ENCODE results near the gene HSF2BP.
"Not testable (repeated sequence)": the region's sequence is repeated elsewhere in the genome, so short reads cannot be mapped to it uniquely, and the experiment has no call there.

The HSF2BP gene

DNA sequence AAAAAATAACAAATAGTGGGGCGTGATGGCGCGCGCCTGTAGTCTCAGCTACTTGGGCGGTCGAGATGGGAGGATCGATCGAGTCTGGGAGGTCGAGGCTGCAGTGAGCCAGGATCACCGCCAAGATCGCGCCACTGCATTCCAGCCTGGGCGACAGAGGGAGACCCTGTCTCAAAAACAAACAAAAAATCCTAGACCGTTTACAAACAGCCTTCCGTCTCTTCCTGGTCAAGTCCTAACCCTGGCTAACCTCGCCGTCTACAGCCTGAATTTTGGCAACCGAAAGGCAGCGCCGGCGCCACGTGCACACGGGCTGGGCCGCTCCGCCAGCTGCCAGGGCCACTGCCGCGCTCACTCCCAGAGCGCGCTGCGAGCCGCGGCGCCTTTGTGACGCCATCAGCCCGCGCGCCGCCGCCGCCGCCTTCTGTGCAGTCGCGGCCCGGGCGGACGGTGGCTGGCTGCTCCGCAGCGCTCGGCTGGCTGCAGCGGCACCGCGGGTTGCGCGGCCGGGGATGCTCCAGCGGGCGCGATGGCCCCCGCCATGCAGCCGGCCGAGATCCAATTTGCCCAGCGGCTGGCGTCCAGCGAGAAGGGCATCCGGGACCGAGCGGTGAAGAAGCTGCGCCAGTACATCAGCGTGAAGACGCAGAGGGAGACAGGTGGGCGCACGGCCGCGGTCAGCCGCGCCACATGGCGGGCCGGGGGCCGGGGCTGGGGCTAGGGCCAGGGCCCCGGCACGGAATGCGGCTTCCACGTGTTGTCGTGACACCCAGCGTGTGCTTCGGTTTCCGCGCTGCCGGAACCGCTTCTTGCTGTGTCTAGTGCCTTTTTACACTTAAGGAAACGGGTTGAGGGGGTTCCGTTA is at the start of gene HSF2BP, which contains the start of gene RRP1B:
Gene HSF2BP, minus strand, starts transcription at position 353 of the 865 bp plus-strand sequence. CDS start 1,392 bp downstream, outside the sequence.
Gene RRP1B, plus strand, starts transcription at position 425 of the 865 bp plus-strand sequence. Its CDS starts 105 bp downstream, at position 530.
- peak; percentile 93 for DNase-seq

DNA sequence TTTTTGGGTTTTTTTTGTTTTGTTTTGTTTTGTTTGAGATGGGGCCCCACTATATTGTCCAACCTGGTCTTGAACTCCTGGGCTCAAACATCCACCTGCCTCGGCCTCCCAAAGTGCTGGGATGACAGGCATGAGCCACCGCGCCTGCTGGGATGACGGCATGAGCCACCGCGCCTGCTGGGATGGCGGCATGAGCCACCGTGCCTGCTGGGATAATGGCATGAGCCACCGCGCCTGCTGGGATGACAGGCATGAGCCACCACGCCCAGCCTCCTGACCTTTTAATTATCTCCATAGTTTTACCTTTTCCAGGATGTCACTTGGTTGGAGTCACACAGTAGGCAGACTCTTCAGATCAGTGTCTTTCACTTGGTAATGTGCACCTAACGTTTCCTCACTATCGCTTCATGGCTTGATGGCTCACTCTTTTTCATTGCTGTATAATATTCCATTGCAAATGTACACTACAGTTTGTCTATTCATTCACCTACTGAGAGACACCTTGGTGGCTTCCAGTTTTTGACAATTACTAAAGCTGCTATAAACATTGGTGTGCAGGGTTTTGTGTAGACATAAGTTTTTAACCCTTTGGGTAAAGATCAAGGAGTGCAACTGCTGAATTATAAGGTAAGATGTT is 49.6 kb upstream of the HSF2BP start:
- no peak for DNase-seq

DNA sequence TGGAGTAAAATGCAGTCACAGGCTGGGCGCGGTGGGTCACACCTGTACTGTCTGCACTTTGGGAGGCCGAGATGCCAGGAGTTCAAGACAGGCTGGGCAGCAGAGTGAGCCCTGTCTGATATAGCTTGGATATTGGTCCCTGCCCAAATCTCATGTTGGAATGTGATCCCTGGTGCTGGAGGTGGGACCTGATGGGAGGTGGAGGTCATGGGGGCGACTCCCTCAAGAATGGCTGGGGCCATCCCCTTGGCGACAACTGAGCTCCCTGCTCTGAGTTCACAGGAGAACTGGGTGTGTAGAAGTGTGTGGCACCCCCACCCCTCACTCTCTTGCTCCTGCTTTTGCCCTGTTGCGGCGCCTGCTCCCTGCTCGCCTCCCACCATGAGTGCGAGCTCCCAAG is 48.2 kb upstream of the HSF2BP start:
- DNase-seq, result no peak

DNA sequence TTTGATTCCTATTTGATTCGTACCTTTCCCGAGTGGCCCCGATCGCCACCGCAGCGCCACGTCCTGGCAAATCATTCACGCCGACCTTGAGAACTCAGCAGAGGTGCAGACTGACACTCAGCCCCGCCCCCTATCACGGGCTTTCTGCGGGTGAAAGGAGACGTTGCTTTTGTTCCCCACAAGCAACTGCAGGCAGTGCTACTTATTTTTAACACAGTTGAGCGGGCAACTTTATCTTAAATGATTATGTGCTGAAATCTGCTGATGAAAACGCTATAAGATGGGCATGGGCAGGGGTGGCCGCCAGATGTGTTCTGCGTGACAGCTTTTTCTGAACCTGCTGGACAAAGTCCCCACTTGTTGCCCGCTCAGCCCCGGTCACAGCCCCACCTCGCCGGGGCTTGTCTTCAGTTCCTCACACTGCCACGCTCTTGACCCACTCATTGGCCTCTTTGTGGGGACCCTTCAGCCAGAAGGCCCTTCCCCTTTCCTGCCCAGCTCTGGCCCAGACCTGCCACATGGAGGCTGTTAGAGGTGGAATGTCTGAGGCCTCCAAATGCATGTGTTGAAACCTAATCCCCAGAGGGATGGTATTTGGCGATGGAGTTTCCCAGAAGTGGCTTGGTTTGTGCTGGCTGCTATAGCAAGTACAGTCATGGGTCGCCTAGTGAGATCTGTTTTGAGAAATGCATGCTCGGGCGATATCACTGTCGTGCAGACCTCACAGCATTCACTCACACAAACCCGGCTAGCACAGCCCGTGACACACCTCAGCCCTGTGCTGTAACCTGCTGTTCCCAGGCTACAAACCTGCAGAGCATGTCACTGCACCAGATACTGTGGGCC is 44.0 kb upstream of the HSF2BP start:
- DNase-seq, result peak; percentile 70

DNA sequence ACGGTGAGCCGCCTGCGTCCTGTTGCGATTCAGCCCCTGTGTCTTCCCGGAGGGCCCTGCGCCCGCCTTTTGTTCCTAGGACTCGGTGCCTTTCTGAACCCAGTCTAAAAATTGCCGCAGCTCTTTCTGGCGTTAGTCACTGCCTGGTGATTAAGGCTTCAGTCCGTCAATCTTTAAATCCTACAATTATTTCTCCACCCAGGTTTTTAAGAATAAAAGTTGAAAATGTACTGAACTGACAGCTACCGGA is 43.4 kb upstream of the HSF2BP start:
- DNase-seq, result no peak

DNA sequence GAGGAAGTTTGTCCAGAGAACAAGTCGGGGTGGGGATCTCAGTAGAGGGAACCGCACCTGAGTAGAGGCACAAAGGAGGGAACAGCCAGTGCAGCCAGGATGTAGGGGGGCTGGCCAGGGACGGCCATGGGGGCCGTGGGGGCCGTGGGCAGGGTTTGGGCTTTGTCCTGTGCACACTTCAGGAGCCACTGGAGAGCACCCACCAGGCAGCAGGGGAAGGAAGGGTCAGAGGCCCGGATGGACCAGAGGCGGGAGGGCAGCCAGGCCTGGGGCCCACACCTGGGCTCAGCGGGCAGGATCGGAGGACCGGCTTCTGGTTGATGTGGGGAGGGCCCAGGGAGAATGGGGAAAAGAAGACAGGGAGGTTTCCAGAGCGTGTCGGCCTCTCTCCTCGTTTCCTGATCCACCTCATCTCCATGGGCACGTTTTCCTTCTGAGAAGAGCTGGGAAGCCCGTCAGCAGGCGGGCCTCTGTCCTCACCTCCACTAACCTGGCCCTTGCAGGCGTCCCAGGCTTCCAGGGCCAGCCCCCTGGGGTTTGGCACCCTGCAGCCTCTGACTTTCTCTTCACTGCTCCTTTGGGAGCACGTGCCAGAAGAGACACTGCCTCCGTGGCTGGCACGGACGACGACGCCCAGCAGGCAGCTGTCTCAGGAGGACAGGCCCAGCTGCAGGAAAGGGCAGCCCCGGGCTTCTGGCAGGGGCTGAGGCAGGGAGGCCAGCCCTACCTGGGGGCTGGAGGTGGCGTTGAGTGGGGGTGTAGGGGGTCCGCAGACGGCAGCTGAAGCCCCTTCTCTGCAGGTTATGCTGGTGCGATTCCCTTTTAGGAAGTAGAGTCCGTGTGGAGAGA is 42.9 kb upstream of the HSF2BP start:
- DNase-seq, result no peak

DNA sequence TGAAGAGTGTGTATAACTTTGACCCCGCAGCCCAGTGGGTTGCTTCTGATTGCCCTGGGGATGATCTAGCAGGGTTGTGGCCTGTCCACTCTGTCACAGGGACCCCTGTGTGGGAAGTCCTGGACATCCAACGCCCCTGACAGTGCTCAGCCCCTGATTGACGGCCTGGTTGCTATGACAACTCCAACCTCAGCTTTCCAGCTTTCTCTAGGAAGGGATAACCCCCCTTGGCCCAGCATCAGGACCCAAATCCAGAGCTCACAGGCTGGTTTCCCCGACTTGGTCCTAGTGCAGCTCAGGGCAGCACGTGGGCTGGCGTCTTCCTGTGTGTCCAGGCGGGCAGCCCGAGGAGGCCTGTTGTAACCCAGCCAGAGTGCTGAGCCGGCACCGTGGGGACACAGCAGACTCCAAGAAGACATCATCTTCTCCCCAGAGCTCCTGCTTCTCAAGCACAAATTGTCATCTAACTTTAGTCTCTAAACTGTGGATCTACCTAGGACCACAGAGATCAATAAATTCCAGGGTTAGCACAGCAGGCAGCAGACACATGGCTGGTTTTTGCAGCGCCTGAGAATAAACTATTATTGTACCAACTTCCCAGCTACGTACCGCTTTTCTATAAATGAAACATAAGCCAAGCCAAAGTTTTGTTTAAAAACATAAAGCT is 40.8 kb upstream of the HSF2BP start:
- no peak for DNase-seq

DNA sequence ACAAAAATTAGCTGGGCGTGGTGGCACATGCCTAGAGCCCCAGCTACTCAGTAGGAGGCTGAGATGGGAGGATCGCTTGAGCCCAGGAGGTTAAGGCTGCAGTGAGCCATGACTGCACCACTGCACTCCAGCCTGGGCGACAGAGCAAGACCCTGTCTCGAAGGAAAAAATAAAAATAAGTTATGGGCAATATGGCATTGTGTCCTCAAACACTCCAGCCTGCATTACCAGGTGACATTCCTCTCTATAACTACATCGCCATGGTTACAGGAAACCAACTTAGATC is 40.1 kb upstream of the HSF2BP start:
- not testable (repeated sequence) for DNase-seq

DNA sequence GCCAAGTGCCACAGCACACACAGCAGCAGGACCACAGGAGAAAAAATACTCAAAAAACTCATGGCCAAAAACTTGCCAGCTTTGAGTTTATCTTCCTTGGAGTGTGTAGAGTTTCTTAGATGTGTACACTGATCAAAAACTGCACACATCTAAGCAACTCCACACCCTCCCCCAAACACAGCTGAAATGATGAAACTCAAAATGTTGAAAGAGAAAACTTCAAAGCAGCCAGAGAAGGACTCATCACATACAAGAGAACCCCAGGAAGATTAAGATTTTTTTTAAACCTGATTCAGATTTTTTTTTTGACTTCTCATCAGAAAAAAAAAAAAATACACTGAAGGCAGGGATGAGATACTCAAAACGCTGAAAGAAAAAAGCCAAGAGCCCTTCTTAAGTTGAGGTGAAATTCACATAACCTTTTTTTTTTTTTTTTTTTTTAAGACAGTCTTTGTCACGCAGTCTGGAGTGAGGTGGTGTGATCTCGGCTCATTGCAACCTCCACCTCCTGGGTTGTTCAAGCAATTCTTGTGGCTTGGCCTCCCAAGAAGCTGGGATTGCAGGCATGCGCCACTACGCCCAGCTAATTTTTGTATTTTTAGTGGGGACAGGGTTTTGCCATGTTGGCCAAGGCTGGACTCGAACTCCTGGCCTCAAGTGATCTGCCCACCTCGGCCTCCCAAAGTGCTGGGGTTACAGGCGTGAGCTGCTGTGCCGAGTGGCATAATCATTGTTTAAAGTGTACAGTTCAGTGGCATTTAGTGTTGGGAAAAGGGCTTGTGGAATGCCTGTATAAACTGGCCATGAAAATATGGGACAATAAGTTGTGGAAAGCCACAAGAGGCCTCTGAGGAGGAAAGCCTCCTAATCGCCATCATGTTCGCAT is 38.7 kb upstream of the HSF2BP start:
- DNase-seq, result no peak

DNA sequence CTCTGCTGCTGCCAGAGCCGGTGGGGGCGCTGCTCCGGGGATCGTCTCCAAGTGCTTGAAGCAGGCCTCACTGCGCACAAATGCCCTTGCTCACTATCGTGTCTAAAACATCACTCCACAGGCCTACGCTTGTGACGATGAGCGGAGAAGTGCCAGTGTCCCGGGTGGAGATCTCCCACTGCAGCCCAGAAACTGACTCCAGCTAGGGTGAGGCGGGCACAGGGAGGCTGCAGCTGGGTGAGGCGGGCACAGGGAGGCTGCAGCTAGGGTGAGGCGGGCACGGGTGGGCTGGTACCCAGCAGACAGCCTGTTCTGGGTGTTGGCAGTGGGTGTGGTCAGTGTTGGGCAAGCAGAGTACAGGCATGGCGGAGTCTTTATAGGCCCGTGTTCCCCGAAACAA is 36.9 kb upstream of the HSF2BP start:
- DNase-seq, result no peak

DNA sequence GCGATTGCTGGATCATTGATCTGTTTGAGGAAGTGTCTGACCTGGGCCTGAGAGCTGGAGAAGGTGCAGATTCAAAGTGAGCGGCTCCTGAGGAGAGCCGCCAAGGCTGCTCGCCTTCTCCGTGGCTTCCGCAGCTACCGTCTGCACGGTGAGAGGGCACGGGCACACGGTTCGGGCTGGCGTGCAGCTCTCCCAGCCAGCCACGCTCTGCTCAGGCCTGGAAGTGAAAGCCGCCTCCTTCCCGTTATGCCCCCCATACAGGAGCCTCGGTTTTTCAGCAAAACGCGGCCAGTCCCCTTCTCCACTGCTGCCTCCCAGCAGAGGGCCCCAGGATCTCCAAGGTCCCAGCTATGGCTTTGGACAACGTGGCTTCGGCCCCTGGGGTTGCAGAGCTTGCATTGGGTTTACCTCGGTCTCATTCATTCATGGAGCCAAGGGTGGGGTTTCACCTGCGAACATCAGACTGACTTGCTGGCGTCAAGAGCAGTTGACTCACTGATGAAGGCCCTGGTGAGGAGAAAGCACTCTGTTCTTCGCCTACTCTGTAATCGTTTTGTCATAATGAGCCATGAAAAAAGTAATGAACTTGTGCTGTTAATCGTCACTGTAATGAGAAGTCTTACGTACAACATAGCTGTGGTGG is 35.3 kb upstream of the HSF2BP start:
- DNase-seq, result no peak

DNA sequence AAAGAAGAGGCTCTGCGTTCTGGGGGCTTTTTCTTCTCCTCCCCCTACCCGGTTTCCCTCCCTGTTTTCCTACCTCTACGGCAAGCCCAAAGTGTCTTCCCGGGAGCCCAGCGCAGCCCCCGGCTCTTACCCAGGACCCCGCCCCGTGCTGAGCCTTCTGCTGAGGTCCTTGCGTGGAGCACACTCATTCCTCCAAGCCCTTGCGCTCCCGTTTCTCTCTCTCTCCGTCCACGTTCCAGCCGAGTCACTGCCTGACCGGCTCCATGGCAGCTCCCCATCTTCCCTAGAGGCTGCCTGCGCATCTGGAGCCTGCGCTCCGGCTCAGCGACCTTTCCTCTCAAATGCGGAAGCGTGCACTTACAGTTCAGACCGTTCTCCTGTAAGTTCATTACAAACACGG is 34.7 kb upstream of the HSF2BP start:
- DNase-seq, result no peak

DNA sequence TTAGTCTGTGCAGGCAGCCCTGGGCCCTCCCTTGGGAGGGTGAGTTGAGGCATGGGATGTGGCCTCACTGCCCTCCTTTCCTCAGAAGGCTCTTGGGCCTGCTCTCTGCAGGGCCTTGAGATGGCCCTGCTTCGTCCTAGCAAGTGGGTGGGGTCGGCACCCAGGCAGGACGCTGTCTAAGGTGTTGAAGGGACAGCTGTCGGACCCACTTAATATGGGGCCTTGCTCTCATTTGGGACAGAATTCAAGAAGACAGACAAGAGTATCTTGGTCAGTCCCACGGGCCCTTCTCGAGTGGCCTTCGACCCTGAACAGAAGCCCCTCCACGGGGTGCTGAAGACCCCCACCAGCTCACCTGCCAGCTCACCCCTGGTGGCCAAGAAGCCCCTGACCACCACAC is 33.7 kb upstream of the HSF2BP start:
- no peak for DNase-seq

DNA sequence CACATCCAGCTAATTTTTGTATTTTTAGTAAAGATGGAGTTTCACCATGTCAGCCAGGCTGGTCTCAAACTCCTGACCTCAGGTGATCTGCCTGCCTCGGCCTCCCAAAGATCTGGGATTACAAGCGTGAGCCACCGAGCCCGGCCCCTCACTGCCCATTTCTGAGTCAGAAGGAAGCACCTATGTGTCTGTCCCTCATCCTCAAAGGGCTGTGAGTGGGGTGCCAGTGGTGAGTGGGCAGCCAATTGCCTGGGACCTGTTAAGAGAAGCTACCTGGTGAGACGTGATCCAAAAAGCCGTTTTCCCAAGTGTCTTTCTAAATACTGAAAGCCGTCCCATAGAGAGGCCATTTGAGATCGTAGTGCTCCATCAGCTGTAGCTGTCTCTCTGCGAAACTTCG is 32.5 kb upstream of the HSF2BP start:
- DNase-seq, result no peak

DNA sequence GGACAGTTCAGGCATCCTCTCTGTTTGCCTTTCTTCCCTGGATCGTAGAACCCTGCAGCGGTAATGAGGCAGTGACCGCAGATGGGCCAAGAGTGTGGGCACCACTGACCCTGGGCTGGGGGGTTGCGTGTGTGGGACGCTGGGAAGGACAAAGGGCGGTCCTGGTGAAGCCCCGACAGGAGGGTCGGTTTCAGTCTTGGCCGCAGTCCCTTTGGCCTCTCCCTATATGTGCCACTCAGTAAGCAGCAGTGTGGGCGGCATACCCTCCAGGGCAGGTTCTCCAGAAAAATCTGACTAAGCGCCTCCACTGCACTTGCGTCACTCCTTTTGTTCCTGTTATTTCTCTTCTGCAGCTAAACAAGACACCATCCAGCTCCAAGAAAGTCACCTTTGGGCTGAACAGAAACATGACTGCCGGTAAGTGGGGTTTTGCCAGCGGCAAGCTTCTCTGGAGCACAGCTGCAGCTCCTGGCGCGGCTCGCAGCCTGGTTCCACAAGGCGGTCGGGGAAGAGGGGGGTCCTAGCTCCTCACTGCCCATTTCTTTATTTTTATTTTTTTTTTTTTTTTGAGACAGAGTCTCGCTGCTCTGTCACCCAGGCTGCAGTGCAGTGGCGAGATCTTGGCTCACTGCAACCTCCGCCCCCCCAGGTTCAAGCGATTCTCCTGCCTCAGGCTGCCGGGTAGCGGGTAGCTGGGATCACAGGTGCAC is 32.0 kb upstream of the HSF2BP start:
- DNase-seq, result no peak

DNA sequence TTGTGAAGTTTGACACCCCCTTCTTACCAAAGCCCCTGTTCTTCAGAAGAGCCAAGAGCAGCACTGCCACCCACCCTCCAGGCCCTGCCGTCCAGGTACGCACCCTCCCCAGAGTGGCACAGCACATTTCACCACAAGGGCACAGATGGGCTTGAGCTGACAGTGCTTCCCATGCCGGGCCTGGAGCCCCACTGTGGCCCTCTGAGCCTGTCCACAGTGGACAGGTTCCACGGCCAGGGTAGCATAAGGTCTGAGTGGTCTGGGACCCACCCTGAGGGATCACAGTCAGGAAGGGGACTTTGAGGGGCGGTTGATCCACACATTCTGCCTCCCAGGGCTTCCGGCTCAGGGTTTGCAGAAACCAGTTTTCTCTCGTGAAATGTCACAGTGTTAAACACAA is 31.1 kb upstream of the HSF2BP start:
- no peak for DNase-seq

DNA sequence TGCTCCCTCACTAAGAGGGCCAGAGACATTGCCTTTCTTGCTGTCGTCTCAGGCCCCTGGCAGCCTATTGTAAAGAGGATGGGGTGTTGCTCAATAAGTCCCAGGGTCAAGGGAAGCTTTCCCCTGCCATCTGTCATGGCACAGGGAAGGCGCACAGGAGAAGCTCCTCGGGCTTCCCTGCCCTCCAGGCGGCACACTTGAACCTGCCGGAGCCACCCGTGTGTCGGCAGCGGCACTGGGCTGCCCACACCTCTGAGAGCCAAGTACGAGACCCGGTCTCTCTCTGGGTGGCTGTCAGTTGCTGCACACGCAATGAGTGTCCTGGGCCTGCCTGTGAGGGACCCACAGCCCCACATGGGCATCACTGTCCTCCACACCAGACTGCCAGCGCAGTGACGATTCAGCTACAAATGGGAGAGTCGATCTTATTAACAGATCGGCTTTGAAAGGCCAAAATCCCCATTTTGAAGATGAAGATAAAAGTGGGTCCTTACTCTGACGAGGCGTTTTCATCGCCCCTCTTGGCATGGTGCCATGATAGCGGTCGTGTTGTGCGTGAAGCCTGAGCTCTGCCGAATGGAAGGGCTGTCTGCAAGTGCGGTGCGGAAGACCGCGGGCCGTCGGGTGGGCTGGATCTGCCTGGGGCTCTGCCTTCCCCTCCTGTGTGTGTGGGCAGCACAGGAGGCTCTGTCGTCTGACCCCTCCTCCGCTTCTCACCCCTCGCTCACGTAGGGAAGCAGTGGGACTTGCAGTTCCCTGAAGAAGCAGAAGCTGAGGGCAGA is 30.5 kb upstream of the HSF2BP start:
- no peak for DNase-seq

DNA sequence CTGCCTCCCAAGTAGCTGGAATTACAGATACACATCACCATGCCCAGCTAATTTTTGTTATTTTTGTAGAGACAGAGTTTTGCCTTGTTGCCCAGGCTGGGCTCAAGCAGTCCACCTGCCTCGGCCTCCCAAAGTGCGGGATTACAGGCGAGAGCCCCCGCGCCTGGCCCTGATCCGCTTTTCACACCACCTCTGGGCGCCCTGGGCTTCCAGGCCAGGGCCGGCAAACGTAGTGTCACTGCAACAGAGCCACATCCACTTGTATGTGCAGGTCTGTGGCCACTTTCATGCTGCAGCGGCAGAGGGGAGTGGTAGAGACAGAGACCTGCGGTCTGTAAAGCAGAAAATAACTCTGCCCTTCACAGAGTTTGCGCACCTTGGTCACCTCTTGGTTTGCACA is 29.6 kb upstream of the HSF2BP start:
- no peak for DNase-seq
